ENCODE data around the gene C10orf105.

C10orf105 gene

GRCh38 chr10:71742301-71743088 lies 22.9 kb upstream of the C10orf105 start:
- no peaks in the 10 kb centered on the region for H3K9me3 ChIP-seq (ENCODE audit: low read depth, low read length)
- TF ChIP-seq FOXP2 (optimal IDR thresholded peaks at IDR 0.05; ENCODE audit: control extremely low read depth, extremely low read length, insufficient read depth) (no peak), EZH2 (IDR thresholded peaks at IDR 0.05) (no peak), POLR2AphosphoS5 (IDR thresholded peaks at IDR 0.05; ENCODE audit: borderline replicate concordance, low read depth, low read length) (no peak)
- no peak overlapping the region for H3K27ac ChIP-seq
- H3K9ac ChIP-seq (ENCODE audit: insufficient read length): no peak overlapping the region
- H3K36me3 ChIP-seq (ENCODE audit: insufficient read depth, low read length): no peaks in the 10 kb centered on the region
- H3K4me3 ChIP-seq: no peak overlapping the region
- DNase-seq (ENCODE audit: low read depth, low spot score): no peak

- H3K9ac ChIP-seq (ENCODE audit: insufficient read length): no peak overlapping the region
- no peaks in the 10 kb centered on the region for H3K36me3 ChIP-seq (ENCODE audit: insufficient read depth, low read length)
- no peak for TF ChIP-seq FOXP2 (optimal IDR thresholded peaks at IDR 0.05; ENCODE audit: control extremely low read depth, extremely low read length, insufficient read depth)
- TF ChIP-seq POLR2AphosphoS5 (IDR thresholded peaks at IDR 0.05; ENCODE audit: borderline replicate concordance, low read depth, low read length): no peak
- TF ChIP-seq EZH2 (IDR thresholded peaks at IDR 0.05): no peak
- no peak for DNase-seq (ENCODE audit: low read depth, low spot score)
- no peaks in the 10 kb centered on the region for H3K9me3 ChIP-seq (ENCODE audit: low read depth, low read length)
- H3K4me3 ChIP-seq: no peak overlapping the region
- no peak overlapping the region for H3K27ac ChIP-seq
Observed at GRCh38 chr10:71741671-71742070, 22.1 kb upstream of the C10orf105 start.

DNA sequence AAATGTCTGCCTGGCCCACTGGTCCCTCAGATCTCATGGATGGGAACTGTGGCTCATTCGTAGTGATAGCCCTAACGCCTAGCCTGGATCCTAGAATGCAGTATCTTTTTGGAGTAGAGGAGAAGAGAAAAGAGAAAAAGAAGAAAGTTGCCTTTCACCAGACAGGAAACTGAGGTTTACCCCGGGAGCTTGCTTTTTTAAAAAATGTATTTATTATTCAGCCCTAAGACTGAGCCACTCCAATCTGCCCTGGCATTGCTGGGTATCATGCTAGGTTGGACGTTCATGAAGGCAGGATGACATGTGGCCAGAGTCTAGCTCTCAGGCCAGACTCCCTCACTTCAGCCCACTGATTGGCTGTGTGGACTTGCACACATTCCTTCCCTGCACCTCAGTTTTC lies 21.5 kb upstream of the C10orf105 start:
- Histone ChIP-seq H3K4me3 (no peak overlapping the region), H3K9me3 (ENCODE audit: low read depth, low read length) (no peaks in the 10 kb centered on the region), H3K27ac (no peak overlapping the region), H3K9ac (ENCODE audit: insufficient read length) (no peak overlapping the region), H3K36me3 (ENCODE audit: insufficient read depth, low read length) (no peaks in the 10 kb centered on the region)
- TF ChIP-seq EZH2 (IDR thresholded peaks at IDR 0.05) (no peak), POLR2AphosphoS5 (IDR thresholded peaks at IDR 0.05; ENCODE audit: borderline replicate concordance, low read depth, low read length) (no peak), FOXP2 (optimal IDR thresholded peaks at IDR 0.05; ENCODE audit: control extremely low read depth, extremely low read length, insufficient read depth) (no peak)
- DNase-seq (ENCODE audit: low read depth, low spot score): no peak

DNA sequence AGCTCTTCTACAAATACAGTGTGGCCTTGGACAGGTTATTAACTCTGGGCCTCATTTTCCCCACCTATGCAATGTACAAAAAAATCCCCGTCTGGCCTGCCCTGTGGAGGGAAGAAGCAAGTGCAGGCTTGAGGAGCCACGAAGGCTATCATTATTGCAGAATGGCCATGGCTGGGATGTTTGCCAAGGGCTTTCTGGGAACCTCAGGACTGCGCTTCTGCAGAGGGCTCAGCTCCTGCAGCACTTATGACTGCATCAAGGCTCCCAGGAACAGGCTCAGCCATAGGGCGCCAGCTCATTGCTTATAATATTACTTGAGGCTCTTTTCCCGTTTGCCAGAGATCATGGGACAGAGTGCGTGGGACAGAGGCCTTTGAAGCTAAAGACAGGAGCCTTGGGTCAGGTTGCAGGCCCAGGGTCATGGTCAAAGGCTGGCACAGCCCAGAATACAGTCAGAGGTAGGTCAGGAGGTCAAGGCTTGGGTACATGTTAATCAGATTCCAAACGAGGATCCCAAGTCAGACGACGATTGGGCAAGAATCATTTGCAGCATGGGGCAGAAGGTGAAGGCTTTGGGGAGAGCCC lies 20.6 kb upstream of the C10orf105 start:
- DNase-seq (ENCODE audit: low read depth, low spot score): no peak
- Histone ChIP-seq H3K9me3 (ENCODE audit: low read depth, low read length) (no peaks in the 10 kb centered on the region), H3K27ac (no peak overlapping the region), H3K4me3 (no peak overlapping the region), H3K9ac (ENCODE audit: insufficient read length) (no peak overlapping the region), H3K36me3 (ENCODE audit: insufficient read depth, low read length) (no peaks in the 10 kb centered on the region)
- TF ChIP-seq FOXP2 (optimal IDR thresholded peaks at IDR 0.05; ENCODE audit: control extremely low read depth, extremely low read length, insufficient read depth) (no peak), POLR2AphosphoS5 (IDR thresholded peaks at IDR 0.05; ENCODE audit: borderline replicate concordance, low read depth, low read length) (no peak), EZH2 (IDR thresholded peaks at IDR 0.05) (no peak)

DNA sequence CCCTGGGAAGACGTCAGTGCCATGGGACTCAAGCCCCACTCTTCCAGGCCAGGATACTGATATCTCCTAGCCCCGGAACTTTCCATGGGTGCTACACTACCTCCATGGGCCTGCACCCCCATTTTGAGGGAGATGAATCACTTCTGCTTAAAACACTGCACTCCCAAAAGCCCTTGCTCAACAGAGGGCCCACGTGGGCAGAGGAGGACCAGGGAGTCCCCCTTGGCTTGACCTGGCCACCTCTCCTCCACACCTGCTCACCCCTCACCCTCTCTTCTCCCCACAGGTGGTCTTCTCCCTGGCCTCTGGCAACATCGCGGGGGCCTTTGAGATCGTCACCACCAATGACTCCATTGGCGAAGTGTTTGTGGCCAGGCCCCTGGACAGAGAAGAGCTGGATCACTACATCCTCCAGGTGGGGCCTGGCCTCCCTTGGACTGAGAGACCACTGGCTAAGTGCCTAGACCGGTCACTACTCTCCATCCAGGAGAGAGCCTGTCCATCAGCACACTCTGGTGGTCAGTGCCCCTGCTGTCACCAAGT lies 19.9 kb upstream of the C10orf105 start:
- TF ChIP-seq POLR2AphosphoS5 (IDR thresholded peaks at IDR 0.05; ENCODE audit: borderline replicate concordance, low read depth, low read length): no peak
- TF ChIP-seq FOXP2 (optimal IDR thresholded peaks at IDR 0.05; ENCODE audit: control extremely low read depth, extremely low read length, insufficient read depth): no peak
- no peak for TF ChIP-seq EZH2 (IDR thresholded peaks at IDR 0.05)

DNA sequence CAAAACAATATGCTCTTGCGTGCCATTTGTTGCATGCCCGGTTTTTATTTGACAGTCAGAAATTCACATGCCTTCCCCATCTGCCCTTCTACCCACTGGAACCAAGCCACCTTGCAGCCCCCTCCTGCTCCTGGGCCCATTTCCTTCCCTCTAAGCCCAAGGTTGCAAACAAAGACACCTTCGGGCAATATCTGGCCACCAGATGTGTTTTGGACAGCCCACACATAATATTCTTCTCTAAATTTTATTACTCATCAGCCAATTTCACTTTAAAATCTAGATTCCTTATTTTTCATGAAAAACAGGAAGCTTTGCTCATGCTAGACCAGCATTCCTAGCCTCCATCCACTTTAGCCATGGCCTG lies 18.2 kb upstream of the C10orf105 start:
- Histone ChIP-seq H3K36me3 (ENCODE audit: insufficient read depth, low read length) (no peaks in the 10 kb centered on the region), H3K4me3 (no peak overlapping the region), H3K9me3 (ENCODE audit: low read depth, low read length) (no peaks in the 10 kb centered on the region), H3K9ac (ENCODE audit: insufficient read length) (no peak overlapping the region), H3K27ac (no peak overlapping the region)
- no peak for TF ChIP-seq FOXP2 (optimal IDR thresholded peaks at IDR 0.05; ENCODE audit: control extremely low read depth, extremely low read length, insufficient read depth)
- no peak for TF ChIP-seq EZH2 (IDR thresholded peaks at IDR 0.05)
- TF ChIP-seq POLR2AphosphoS5 (IDR thresholded peaks at IDR 0.05; ENCODE audit: borderline replicate concordance, low read depth, low read length): no peak
- no peak for DNase-seq (ENCODE audit: low read depth, low spot score)

More for the DNA sequence above, 19.9 kb upstream of the C10orf105 start:
- no peak for DNase-seq (ENCODE audit: low read depth, low spot score)
- H3K9me3 ChIP-seq (ENCODE audit: low read depth, low read length): no peaks in the 10 kb centered on the region
- H3K9ac ChIP-seq (ENCODE audit: insufficient read length): no peak overlapping the region
- H3K27ac ChIP-seq: no peak overlapping the region
- H3K36me3 ChIP-seq (ENCODE audit: insufficient read depth, low read length): no peaks in the 10 kb centered on the region
- H3K4me3 ChIP-seq: no peak overlapping the region

DNA sequence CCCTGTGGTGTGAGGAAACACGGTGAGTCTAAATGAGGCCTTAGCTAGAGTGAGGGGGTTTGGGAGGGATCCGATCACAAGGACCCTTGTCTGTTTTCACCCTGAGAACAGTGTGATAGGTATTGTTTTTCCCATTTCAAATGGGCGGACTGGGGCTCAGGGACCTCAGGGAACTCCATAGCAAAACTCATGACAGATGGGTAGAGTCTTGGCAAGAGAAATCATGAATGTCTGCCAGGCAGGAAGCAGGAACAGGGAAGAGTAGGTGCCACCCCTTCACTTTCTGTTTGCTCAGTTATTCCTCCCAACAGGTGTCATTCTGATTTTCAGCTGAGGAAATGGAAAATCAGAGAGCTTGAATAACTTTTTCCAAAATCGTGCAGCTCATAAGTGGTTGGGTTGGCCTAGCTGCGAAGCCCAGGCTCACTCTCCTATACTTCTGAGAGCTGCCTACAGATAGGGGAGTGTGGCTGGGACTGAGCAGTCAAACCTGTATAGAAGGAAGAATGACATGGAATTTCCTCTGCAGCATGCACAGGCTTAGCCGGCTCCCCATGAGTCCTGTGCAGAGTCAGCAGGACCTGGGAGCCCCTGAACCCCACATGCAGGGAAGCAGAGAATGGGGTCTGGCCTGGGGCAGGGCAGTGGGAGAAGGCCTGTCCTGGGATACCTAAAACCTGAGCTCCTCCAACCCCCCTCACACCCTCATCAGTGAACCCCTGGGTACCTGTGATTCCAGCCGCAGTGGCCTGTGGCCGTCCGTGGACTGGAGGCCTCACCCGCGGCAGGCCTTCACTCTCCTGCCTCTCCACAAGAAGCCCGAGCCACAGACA lies 17.6 kb upstream of the C10orf105 start:
- no peak for DNase-seq (ENCODE audit: low read depth, low spot score)
- no peak overlapping the region for H3K27ac ChIP-seq
- H3K4me3 ChIP-seq: no peak overlapping the region

DNA sequence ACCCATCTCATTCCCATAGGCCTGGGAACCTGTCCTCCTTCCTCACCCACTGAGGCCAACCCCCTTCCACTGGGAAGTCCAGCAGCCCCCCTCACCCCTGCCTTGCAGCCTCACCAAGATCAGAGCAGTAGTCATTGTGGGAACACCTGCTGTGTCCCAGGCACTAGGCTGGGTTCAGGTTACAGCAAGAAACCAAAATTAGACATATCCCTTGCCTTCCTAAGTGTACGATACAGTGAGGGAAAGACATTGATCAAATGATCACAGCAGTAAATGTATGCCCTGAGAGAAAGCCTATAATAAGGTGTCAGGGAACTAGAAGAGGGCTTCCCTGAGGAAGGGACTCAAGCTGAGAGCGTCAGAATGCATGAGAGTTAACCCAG lies 17.0 kb upstream of the C10orf105 start:
- no peaks in the 10 kb centered on the region for H3K36me3 ChIP-seq (ENCODE audit: insufficient read depth, low read length)
- H3K27ac ChIP-seq: no peak overlapping the region
- no peak for DNase-seq (ENCODE audit: low read depth, low spot score)
- no peak for TF ChIP-seq EZH2 (IDR thresholded peaks at IDR 0.05)
- TF ChIP-seq POLR2AphosphoS5 (IDR thresholded peaks at IDR 0.05; ENCODE audit: borderline replicate concordance, low read depth, low read length): no peak
- no peak for TF ChIP-seq FOXP2 (optimal IDR thresholded peaks at IDR 0.05; ENCODE audit: control extremely low read depth, extremely low read length, insufficient read depth)
- H3K4me3 ChIP-seq: no peak overlapping the region
- no peaks in the 10 kb centered on the region for H3K9me3 ChIP-seq (ENCODE audit: low read depth, low read length)
- no peak overlapping the region for H3K9ac ChIP-seq (ENCODE audit: insufficient read length)

More for the DNA sequence above, 17.6 kb upstream of the C10orf105 start:
- Histone ChIP-seq H3K36me3 (ENCODE audit: insufficient read depth, low read length) (no peaks in the 10 kb centered on the region), H3K9ac (ENCODE audit: insufficient read length) (no peak overlapping the region), H3K9me3 (ENCODE audit: low read depth, low read length) (no peaks in the 10 kb centered on the region)
- TF ChIP-seq EZH2 (IDR thresholded peaks at IDR 0.05) (no peak), POLR2AphosphoS5 (IDR thresholded peaks at IDR 0.05; ENCODE audit: borderline replicate concordance, low read depth, low read length) (no peak), FOXP2 (optimal IDR thresholded peaks at IDR 0.05; ENCODE audit: control extremely low read depth, extremely low read length, insufficient read depth) (no peak)

Data from SK-N-MC (cell line).